Right lobe of liver (tissue), 4 donors: Measurements from ENCODE around the gene ARHGAP21.

Source experiments
- POLR2A ChIP-seq: fragments of 450-650 bp; IDR thresholded peaks from one replicate; pipeline ENCODE4 v1.6.1; 2017; ENCODE audit warnings: antibody characterized with exemption, mild to moderate bottlenecking
- TF ChIP-seq, protein P1 (sequence below), 4 donors: fragments of 200-600 bp in 3 of 4; fragments of 450-650 bp in 1 of 4; IDR thresholded peaks; one replicate each; pipeline versions ENCODE4 v1.5.1 to v1.8.0; 2016 to 2022; ENCODE audit warnings: antibody characterized with exemption in 4 of 4, mild to moderate bottlenecking in 2 of 4
- donor health status: DM: no; HTN: no; CAD: no.
- donor health status: DM: no; HTN: no; CAD: no.
- donor health status: DM: no; HTN: yes; CAD: no.

DNA sequence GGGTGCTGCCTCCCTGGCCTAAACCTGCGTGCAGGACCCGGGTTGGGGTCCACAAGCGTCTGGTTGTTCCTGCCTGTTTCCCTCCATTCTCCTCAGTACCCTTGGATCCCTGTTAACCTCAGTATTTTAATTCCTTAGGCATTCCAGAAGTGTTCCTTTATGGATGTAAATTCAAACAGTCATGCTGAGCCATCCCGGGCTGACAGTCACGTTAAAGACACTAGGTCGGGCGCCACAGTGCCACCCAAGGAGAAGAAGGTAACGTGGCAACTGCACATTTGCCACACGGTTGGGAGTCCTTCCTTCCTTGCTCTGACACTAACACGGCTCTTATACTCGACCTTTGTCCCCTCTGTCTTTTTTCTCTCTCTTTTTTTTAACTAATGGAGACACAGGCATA lies 187.1 kb downstream of the ARHGAP21 start:
- no peak for TF ChIP-seq POLR2A
- TF ChIP-seq, protein P1, sequence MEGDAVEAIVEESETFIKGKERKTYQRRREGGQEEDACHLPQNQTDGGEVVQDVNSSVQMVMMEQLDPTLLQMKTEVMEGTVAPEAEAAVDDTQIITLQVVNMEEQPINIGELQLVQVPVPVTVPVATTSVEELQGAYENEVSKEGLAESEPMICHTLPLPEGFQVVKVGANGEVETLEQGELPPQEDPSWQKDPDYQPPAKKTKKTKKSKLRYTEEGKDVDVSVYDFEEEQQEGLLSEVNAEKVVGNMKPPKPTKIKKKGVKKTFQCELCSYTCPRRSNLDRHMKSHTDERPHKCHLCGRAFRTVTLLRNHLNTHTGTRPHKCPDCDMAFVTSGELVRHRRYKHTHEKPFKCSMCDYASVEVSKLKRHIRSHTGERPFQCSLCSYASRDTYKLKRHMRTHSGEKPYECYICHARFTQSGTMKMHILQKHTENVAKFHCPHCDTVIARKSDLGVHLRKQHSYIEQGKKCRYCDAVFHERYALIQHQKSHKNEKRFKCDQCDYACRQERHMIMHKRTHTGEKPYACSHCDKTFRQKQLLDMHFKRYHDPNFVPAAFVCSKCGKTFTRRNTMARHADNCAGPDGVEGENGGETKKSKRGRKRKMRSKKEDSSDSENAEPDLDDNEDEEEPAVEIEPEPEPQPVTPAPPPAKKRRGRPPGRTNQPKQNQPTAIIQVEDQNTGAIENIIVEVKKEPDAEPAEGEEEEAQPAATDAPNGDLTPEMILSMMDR (IDR thresholded peaks at IDR 0.05): no peak
